PC-3 (cell line): ENCODE measurements around the gene CARNS1. TPM values are rescaled to one million over a fixed set of nuclear protein-coding genes. Genes with fewer than 3 reads are reported as not detected.

Experiments used
- ATAC-seq: fragments of 200-7000 bp; cut with Tn5 transposase; 2 replicates; pipeline ENCODE4 v1.9.1; 2020; ENCODE audit warnings: mild to moderate bottlenecking, moderate library complexity
- BruUV-seq: library from RNA; stranded (reverse); fragments of 400-500 nt; replicated peaks from 2 replicates; lab custom pipeline; 2021; lab: Mats Ljungman, UMichigan
- CTCF ChIA-PET: fragments of 300-600 bp; sonication (Branson Sonifier 250); formaldehyde crosslinking; loops from one replicate; lab custom pipeline; 2022; ENCODE audit warnings: antibody characterized with exemption; lab: Charles Lee
- POLR2A ChIA-PET: fragments of 300-600 bp; sonication (Branson Sonifier 250); formaldehyde crosslinking; loops from one replicate; lab custom pipeline; 2022; ENCODE audit warnings: antibody characterized with exemption; ENCODE audit not compliant: unreplicated experiment; lab: Charles Lee
- DNase-seq: peaks from one replicate; pipeline ENCODE4 v3.0.0-alpha.2; 2015
- H2AFZ ChIP-seq: fragments of 300-600 bp; sonication (generic); 2 replicates; pipeline ENCODE4 v1.6.0; 2016; ENCODE audit warnings: antibody characterized with exemption, low read length
- H3F3A ChIP-seq: fragments of 300-600 bp; sonication (generic); one replicate; pipeline ENCODE4 v1.6.0; 2017; ENCODE audit warnings: antibody characterized with exemption, low read length, control low read depth, mild to moderate bottlenecking; ENCODE audit not compliant: unreplicated experiment
- H3K27ac ChIP-seq: fragments of 300-600 bp; sonication (generic); 2 replicates; pipeline ENCODE4 v1.5.1; 2016; ENCODE audit warnings: mild to moderate bottlenecking, low read length
- H3K27me3 ChIP-seq: fragments of 300-600 bp; sonication (generic); 2 replicates; pipeline ENCODE4 v1.6.1; 2016; ENCODE audit warnings: low read length, mixed read lengths
- H3K36me3 ChIP-seq: fragments of 300-600 bp; sonication (generic); 2 replicates; pipeline ENCODE4 v1.6.1; 2016; ENCODE audit warnings: low read depth, mixed run types, low read length, mixed read lengths
- H3K4me1 ChIP-seq: fragments of 300-600 bp; sonication (generic); 2 replicates; pipeline ENCODE4 v1.5.1; 2016; ENCODE audit warnings: low read length; ENCODE audit not compliant: insufficient read depth
- H3K4me2 ChIP-seq: fragments of 300-600 bp; sonication (generic); 2 replicates; pipeline ENCODE4 v1.6.0; 2016; ENCODE audit warnings: low read length
- H3K4me3 ChIP-seq: fragments of 300-600 bp; sonication (generic); 2 replicates; pipeline ENCODE4 v1.5.1; 2016; ENCODE audit warnings: mild to moderate bottlenecking, low read length, mixed read lengths
- H3K79me2 ChIP-seq: fragments of 300-600 bp; sonication (generic); 2 replicates; pipeline ENCODE4 v1.6.1; 2017; ENCODE audit warnings: low read length, mixed read lengths
- H3K9ac ChIP-seq: fragments of 300-600 bp; sonication (generic); 2 replicates; pipeline ENCODE4 v1.6.0; 2016; ENCODE audit warnings: mild to moderate bottlenecking, low read length
- H3K9me2 ChIP-seq: fragments of 300-600 bp; sonication (generic); replicated peaks from 2 replicates; pipeline ENCODE4 v1.6.1; 2016; ENCODE audit warnings: mixed run types, low read length, mixed read lengths
- H3K9me3 ChIP-seq: fragments of 300-600 bp; sonication (generic); 2 replicates; pipeline ENCODE4 v1.6.1; 2016; ENCODE audit warnings: low read length, mixed read lengths
- H4K20me1 ChIP-seq: fragments of 300-600 bp; sonication (generic); 2 replicates; pipeline ENCODE4 v1.6.1; 2016; ENCODE audit warnings: low read length, mixed read lengths
- CTCF ChIP-seq: fragments of 300-600 bp; sonication (generic); conservative IDR thresholded peaks from 2 replicates; pipeline ENCODE4 v1.5.1; 2017; ENCODE audit warnings: antibody characterized with exemption, low read depth, mild to moderate bottlenecking, low read length
- EZH2 ChIP-seq: fragments of 300-600 bp; sonication (generic); IDR thresholded peaks from one replicate; pipeline ENCODE4 v1.6.1; 2017; ENCODE audit warnings: antibody characterized with exemption, mild to moderate bottlenecking, low read length; ENCODE audit not compliant: unreplicated experiment
- EZH2phosphoT487 ChIP-seq: fragments of 300-600 bp; sonication (generic); IDR thresholded peaks from 2 replicates; pipeline ENCODE4 v1.6.1; 2018; ENCODE audit warnings: mild to moderate bottlenecking, antibody characterized with exemption, low read length, borderline replicate concordance
- intact Hi-C: fragments of 100-400 bp; cut with micrococcal nuclease; formaldehyde crosslinking; loops from 2 replicates; pipeline ENCODE4 v1.9.0; 2023
- total RNA-seq: library from RNA; depleted of rRNA; stranded (reverse); fragments of >200 nt; gene quantifications from 2 replicates; pipeline ENCODE4 v1.2.3, GENCODE V29; 2014

CARNS1 gene
- total RNA-seq, 1 experiment from 2014 or later, result 0.22 TPM

- no peak overlapping the region for H2AFZ ChIP-seq
- TF ChIP-seq EZH2phosphoT487 (no peak), CTCF (no peak), EZH2 (no peak)
- H3K36me3 ChIP-seq, result peaks cover 31% of the 10 kb centered on the region; the same call in 1 of the 2 replicates
- peaks cover 78% of the 10 kb centered on the region for H3K79me2 ChIP-seq
- H3F3A ChIP-seq, result peaks cover 13% of the 10 kb centered on the region
- H3K4me1 ChIP-seq, result peaks cover 32% of the 10 kb centered on the region
- H3K9me3 ChIP-seq, result no peaks in the 10 kb centered on the region
- BruUV-seq, result no TSS peak
- no peak overlapping the region for H3K27ac ChIP-seq
- DNase-seq (no peak), ATAC-seq (no peak)
- CTCF ChIA-PET, result interaction anchor here (0.6 to 1.9 kb wide), 7 partner anchors 11 to 25 kb away, joined by 3 to 10 read pairs (median 4); no protein-coding TSS in a partner anchor
- peaks cover 54% of the 10 kb centered on the region for H4K20me1 ChIP-seq
- no peaks in the 10 kb centered on the region for H3K27me3 ChIP-seq
- no peaks in the 10 kb centered on the region for H3K9me2 ChIP-seq
- POLR2A ChIA-PET, result interaction anchor here (0.7 kb wide), 1 partner anchor 643 kb away, joined by 6 read pairs; no protein-coding TSS in a partner anchor
- intact Hi-C loops, result loop anchor here (5.0 kb wide), 1 partner anchor 108 kb away; no protein-coding TSS in a partner anchor
- peak overlapping the region; percentile 94 for H3K4me2 ChIP-seq
- H3K4me3 ChIP-seq, result peak overlapping the region; percentile 90; the same call in 1 of the 2 replicates
- no peak overlapping the region for H3K9ac ChIP-seq
These were observed 45.0 kb upstream of the CARNS1 start for GRCh38 chr11:67370351-67371076.

- Histone ChIP-seq H3K27ac (peak overlapping the region; percentile 51), H2AFZ (no peak overlapping the region), H3K9me3 (no peaks in the 10 kb centered on the region), H3K27me3 (no peaks in the 10 kb centered on the region), H3K79me2 (peaks cover 71% of the 10 kb centered on the region), H3K36me3 (peaks cover 23% of the 10 kb centered on the region; the same call in 1 of the 2 replicates), H3K9me2 (no peaks in the 10 kb centered on the region), H4K20me1 (peaks cover 51% of the 10 kb centered on the region), H3K9ac (peak overlapping the region; percentile 100), H3F3A (peaks cover 13% of the 10 kb centered on the region), H3K4me3 (peak overlapping the region; percentile 90), H3K4me1 (peaks cover 40% of the 10 kb centered on the region), H3K4me2 (peak overlapping the region; percentile 94)
- BruUV-seq, result TSS peak; percentile 34
- peak; percentile 5; the same call in 1 of the 2 replicates for ATAC-seq
- intact Hi-C loops, result loop anchor here (5.0 kb wide), 1 partner anchor 109 kb away; no protein-coding TSS in a partner anchor
- TF ChIP-seq CTCF (peak; percentile 79), EZH2 (no peak)
- POLR2A ChIA-PET, result no interaction called here
- CTCF ChIA-PET, result interaction anchor here (0.6 to 1.9 kb wide), 6 partner anchors 9 to 25 kb away, joined by 3 to 10 read pairs (median 4); partner anchors contain the start of gene POLD4
- peak; percentile 62 for DNase-seq
These were observed 44.1 kb upstream of the CARNS1 start for GRCh38 chr11:67371189-67371910.
